Stomach smooth muscle (tissue), 2 donors: ENCODE results near the gene GPR3.
A peak's percentile ranks its signal among the peaks of the same experiment; 100 is the strongest.
"Not testable (repeated sequence)": the region's sequence is repeated elsewhere in the genome, so short reads cannot be mapped to it uniquely, and the experiment has no call there.

ENCODE experiments used
- H3K27ac ChIP-seq: one replicate; pipeline ENCODE4 v1.7.0; 2013; ENCODE audit warnings: mild to moderate bottlenecking, low read length, inconsistent platforms
- H3K27me3 ChIP-seq, 2 donors: one replicate each; pipeline ENCODE4 v1.7.0; 2013; ENCODE audit warnings: low read length in 2 of 2; ENCODE audit not compliant: insufficient read depth in 2 of 2, control insufficient read depth in 1 of 2
- H3K36me3 ChIP-seq, 2 donors: one replicate each; pipeline ENCODE4 v1.7.0; 2013; ENCODE audit warnings: low read length in 2 of 2; ENCODE audit not compliant: control insufficient read depth in 2 of 2, insufficient read depth in 2 of 2
- H3K4me1 ChIP-seq: one replicate; pipeline ENCODE4 v1.7.0; 2013; ENCODE audit warnings: low read length; ENCODE audit not compliant: control insufficient read depth, insufficient read depth
- H3K4me3 ChIP-seq, 2 donors: one replicate each; pipeline ENCODE4 v1.7.0; 2013; ENCODE audit warnings: low read length in 2 of 2
- H3K9ac ChIP-seq, 2 donors: one replicate each; pipeline ENCODE4 v1.7.0; 2013; ENCODE audit warnings: low read length in 2 of 2, mild to moderate bottlenecking in 1 of 2
- H3K9me3 ChIP-seq, 2 donors: one replicate each; pipeline ENCODE4 v1.7.0; 2013; ENCODE audit warnings: low read length in 2 of 2; ENCODE audit not compliant: control insufficient read depth in 2 of 2
- donor health status: healthy.
- donor health status: Pancreatic carcinoma.

Gene GPR3

DNA sequence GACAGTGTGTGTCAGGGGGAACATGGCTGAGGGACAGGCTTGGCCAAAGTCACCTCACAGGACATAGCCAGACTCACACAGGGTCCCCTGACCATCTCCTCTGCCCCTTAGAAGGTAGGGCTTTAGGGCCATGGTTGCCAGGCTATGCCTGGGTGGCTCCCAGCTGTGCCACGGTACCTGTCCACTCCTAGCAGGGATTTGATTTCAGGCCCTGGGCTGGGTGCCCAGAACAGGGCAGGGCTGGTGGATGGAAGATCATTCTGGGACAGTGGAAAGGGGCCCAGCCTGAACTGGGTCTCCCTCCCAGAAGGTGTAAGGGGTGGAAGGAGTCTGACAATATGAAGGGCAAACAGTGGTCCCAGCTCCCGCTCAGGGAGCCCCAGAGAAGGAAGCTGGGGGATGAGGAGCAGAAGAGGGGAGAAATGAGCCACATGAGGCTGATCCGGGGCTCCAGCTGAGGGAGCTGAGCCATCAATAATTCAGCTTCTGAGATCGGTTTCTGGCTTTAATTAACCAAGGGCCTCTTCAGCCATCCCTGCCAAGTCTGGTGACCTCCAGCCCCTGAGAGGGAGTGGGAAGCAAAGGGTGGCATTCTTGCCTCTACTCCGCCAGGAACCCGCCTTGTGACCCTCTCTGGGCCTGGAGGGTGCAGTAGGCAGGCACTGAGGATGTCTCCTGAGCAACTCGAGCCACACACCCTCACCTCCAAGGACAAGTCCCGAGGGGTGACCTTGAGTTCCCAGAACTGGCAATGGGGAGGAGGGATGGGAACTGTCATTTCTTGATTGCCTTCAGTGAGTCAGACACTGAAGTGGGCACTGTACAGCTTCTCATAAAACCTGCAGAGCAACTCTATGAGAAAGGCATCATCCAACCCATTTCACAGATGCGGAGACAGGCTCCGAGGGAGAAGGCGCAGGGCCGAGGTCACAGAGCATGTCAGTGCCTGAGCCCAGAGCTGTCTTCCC lies 11.4 kb upstream of the GPR3 start:
- Histone ChIP-seq H3K27me3 (peaks cover 0 to 3% of the 10 kb centered on the region in 2 donors), H3K9ac (no peak overlapping the region), H3K4me3 (no peak overlapping the region), H3K36me3 (no peaks in the 10 kb centered on the region), H3K27ac (no peak overlapping the region), H3K4me1 (no peaks in the 10 kb centered on the region), H3K9me3 (no peaks in the 10 kb centered on the region)

DNA sequence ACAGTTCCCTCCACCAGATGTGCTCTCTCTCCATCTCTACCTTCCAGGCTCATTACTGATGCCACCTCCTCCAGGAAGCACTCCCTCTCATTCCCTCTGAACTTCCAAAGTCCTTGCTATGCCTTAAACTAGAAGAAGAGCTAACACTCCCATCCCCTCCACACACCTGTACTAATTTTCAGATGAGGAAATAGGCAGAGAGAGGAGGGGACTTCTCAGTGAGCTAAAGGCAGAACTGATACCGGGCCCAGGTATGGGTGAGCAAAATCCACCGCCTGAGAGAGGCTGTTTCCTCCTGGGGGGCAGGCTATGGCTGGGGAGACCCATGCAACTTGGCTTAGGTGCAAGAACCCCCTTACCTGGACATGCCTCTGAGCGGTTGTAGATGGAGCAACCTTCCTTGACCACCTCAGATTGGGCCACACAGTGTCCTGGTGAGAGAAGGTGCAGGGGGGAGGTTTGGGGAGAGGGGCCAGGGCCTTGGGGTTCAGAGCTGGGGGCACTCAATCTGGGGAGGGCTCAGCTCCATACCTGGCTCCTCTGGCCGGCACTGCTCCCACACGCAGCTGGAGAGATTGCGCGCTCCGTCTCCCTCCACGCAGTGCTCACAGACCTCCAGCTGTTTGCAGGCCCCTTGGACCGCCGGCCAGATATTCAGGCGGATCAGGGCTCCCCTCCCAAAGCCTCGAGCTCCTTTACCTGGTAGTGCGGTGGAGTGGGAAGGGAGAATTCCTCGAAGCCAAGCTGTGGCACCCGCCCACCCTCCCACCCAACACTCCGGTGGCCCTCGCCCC lies 10.3 kb upstream of the GPR3 start:
- H3K27ac ChIP-seq, result no peak overlapping the region
- H3K27me3 ChIP-seq, result peaks cover 0 to 3% of the 10 kb centered on the region in 2 donors
- H3K36me3 ChIP-seq, result no peaks in the 10 kb centered on the region
- no peaks in the 10 kb centered on the region for H3K4me1 ChIP-seq
- no peaks in the 10 kb centered on the region for H3K9me3 ChIP-seq
- no peak overlapping the region for H3K4me3 ChIP-seq
- H3K9ac ChIP-seq, result no peak overlapping the region

- no peak within 1 kb of the TSS for H3K27ac ChIP-seq
- H3K9me3 ChIP-seq, result no peaks in the 10 kb centered on the region
- H3K4me3 ChIP-seq, result no peak within 1 kb of the TSS
These were observed 9.3 kb upstream of the GPR3 start, which contains the start of gene CD164L2 for GRCh38 chr1:27383039-27383605. Gene CD164L2, minus strand, starts transcription at chr1:27383333. Its CDS starts 94 bp downstream, at chr1:27383239.

DNA sequence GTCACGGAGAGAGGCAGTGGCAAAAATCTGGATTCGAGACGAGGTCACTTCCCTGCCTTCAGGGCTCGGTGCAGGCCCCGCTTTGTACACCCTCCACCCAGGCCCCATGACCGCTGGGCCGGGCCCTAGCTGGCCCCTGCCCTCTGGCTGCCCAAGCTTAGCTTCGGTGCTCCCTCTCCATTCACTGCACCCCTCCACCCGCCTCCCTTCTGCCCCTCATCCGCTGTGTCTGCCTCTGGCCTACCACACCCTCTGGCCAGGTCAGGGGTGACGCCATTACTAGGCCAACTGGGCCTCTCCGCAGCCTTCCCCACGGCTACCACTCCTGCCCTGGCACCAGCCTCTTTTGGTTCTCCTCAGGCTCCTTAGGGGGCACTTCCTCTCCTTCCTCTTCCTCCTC lies 8.8 kb upstream of the GPR3 start:
- Histone ChIP-seq H3K9me3 (no peaks in the 10 kb centered on the region), H3K27ac (no peak overlapping the region), H3K4me3 (no peak overlapping the region), H3K27me3 (peaks cover 0 to 3% of the 10 kb centered on the region in 2 donors), H3K36me3 (no peaks in the 10 kb centered on the region), H3K4me1 (no peaks in the 10 kb centered on the region), H3K9ac (no peak overlapping the region)

More at GRCh38 chr1:27383039-27383605, 9.3 kb upstream of the GPR3 start, which contains the start of gene CD164L2:
- peaks cover 0 to 3% of the 10 kb centered on the region in 2 donors for H3K27me3 ChIP-seq
- H3K9ac ChIP-seq, result no peak within 1 kb of the TSS
- no peaks in the 10 kb centered on the region for H3K4me1 ChIP-seq
- no peaks in the 10 kb centered on the region for H3K36me3 ChIP-seq

- H3K27me3 ChIP-seq, H3K9me3 ChIP-seq, H3K4me3 ChIP-seq, H3K27ac ChIP-seq, H3K9ac ChIP-seq, H3K4me1 ChIP-seq, H3K36me3 ChIP-seq: not testable (repeated sequence)
These were observed 7.6 kb upstream of the GPR3 start for GRCh38 chr1:27384797-27385196.

- Histone ChIP-seq H3K9ac (no peak overlapping the region), H3K4me1 (peaks cover 20% of the 10 kb centered on the region), H3K36me3 (no peaks in the 10 kb centered on the region), H3K4me3 (no peak overlapping the region), H3K27ac (no peak overlapping the region), H3K27me3 (no peaks in the 10 kb centered on the region), H3K9me3 (no peaks in the 10 kb centered on the region)
These were observed 4.0 kb upstream of the GPR3 start for GRCh38 chr1:27388337-27389005.

DNA sequence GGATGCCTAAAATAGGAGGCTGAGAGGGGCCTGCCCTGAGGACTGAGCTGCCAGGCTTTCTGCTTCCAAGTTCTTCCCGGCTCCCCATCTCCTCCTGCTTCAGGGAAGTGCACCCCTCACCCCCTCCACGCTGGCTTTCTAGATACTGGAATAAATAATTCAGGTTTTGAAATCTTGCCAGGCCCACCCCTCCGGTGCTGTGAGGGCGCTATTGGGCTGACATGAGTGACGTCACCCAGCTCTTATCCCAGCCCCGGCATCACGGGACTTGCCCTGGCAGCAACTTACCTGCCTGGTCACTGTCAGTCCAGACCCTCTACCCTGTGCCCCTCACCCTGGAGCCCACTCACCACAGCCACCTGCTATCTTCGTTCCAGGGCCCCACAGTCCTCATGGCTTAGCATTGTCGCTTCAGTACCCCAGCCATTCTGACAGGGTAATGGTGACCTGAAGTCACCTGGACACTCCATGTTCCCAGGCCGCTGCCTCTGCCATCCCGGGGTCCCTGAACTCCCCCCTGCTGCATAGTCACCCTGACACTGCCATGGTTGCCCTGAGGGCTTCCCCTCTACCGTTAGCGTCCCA lies 819 bp upstream of the GPR3 start:
- H3K36me3 ChIP-seq, result no peaks in the 10 kb centered on the region
- peak overlapping the region; percentile 2 to 55 for H3K9ac ChIP-seq
- H3K9me3 ChIP-seq, result no peaks in the 10 kb centered on the region
- peaks cover 20% of the 10 kb centered on the region for H3K4me1 ChIP-seq
- H3K4me3 ChIP-seq, result peak overlapping the region; percentile 39 to 73
- peak overlapping the region; percentile 18 for H3K27ac ChIP-seq
- no peaks in the 10 kb centered on the region for H3K27me3 ChIP-seq

GRCh38 chr1:27392778-27393635 lies 585 bp downstream of the GPR3 start:
- peaks cover 20% of the 10 kb centered on the region for H3K4me1 ChIP-seq
- H3K4me3 ChIP-seq, result peak overlapping the region; percentile 63 to 73
- H3K27ac ChIP-seq, result no peak overlapping the region
- no peaks in the 10 kb centered on the region for H3K9me3 ChIP-seq
- H3K27me3 ChIP-seq, result no peaks in the 10 kb centered on the region
- H3K9ac ChIP-seq, result peak overlapping the region; percentile 47 to 72
- no peaks in the 10 kb centered on the region for H3K36me3 ChIP-seq

GRCh38 chr1:27393641-27394281 lies 1.3 kb downstream of the GPR3 start:
- no peak overlapping the region for H3K9ac ChIP-seq
- H3K9me3 ChIP-seq, result no peaks in the 10 kb centered on the region
- peaks cover 20% of the 10 kb centered on the region for H3K4me1 ChIP-seq
- no peak overlapping the region for H3K4me3 ChIP-seq
- no peaks in the 10 kb centered on the region for H3K36me3 ChIP-seq
- peaks cover 0 to under 1% of the 10 kb centered on the region in 2 donors for H3K27me3 ChIP-seq
- no peak overlapping the region for H3K27ac ChIP-seq
